Mesendoderm (in vitro differentiated cells): ENCODE results near the gene CMTM7.
"Not testable (repeated sequence)": the region's sequence is repeated elsewhere in the genome, so short reads cannot be mapped to it uniquely, and the experiment has no call there.

Source experiments
- DNase-seq: peaks from one replicate; pipeline ENCODE4 v3.0.0; 2013
- H2AK5ac ChIP-seq: 2 replicates; pipeline ENCODE4 v1.6.1; 2013; ENCODE audit warnings: low read length, inconsistent platforms
- H2BK120ac ChIP-seq: 2 replicates; pipeline ENCODE4 v1.6.1; 2013; ENCODE audit warnings: low read depth, mild to moderate bottlenecking, low read length, moderate library complexity, mixed read lengths
- H2BK15ac ChIP-seq: replicated peaks from 2 replicates; pipeline ENCODE4 v1.6.1; 2013; ENCODE audit warnings: low read depth, mild to moderate bottlenecking, moderate library complexity
- H2BK5ac ChIP-seq: 2 replicates; pipeline ENCODE4 v1.6.1; 2013; ENCODE audit warnings: low read length, inconsistent platforms
- H3K18ac ChIP-seq: 2 replicates; pipeline ENCODE4 v1.6.1; 2013; ENCODE audit warnings: mild to moderate bottlenecking, low read length, mixed read lengths
- H3K23ac ChIP-seq: one replicate; pipeline ENCODE4 v1.6.1; 2013; ENCODE audit warnings: low read length
- H3K27ac ChIP-seq: 2 replicates; pipeline ENCODE4 v1.5.1; 2013; ENCODE audit warnings: low read depth, mild to moderate bottlenecking, inconsistent platforms, low read length, moderate library complexity
- H3K27me3 ChIP-seq: 2 replicates; pipeline ENCODE4 v1.6.1; 2013; ENCODE audit warnings: low read length, control low read depth, mild to moderate bottlenecking, inconsistent platforms; ENCODE audit not compliant: insufficient read depth, poor library complexity
- H3K36me3 ChIP-seq: 2 replicates; pipeline ENCODE4 v1.6.1; 2013; ENCODE audit warnings: low read length, inconsistent platforms; ENCODE audit not compliant: control insufficient read depth, insufficient read depth
- H3K4ac ChIP-seq: one replicate; pipeline ENCODE4 v1.6.1; 2013; ENCODE audit warnings: low read depth, mild to moderate bottlenecking, low read length, moderate library complexity
- H3K4me1 ChIP-seq: 2 replicates; pipeline ENCODE4 v1.6.1; 2013; ENCODE audit warnings: low read depth, low read length, inconsistent platforms; ENCODE audit not compliant: control insufficient read depth
- H3K4me2 ChIP-seq: 2 replicates; pipeline ENCODE4 v1.6.1; 2013; ENCODE audit warnings: low read length
- H3K4me3 ChIP-seq: 2 replicates; pipeline ENCODE4 v1.5.1; 2013; ENCODE audit warnings: mild to moderate bottlenecking, low read length
- H3K56ac ChIP-seq: one replicate; pipeline ENCODE4 v1.6.1; 2013; ENCODE audit warnings: low read length
- H3K79me1 ChIP-seq: 2 replicates; pipeline ENCODE4 v1.6.1; 2013; ENCODE audit warnings: low read length, inconsistent platforms
- H3K79me2 ChIP-seq: 2 replicates; pipeline ENCODE4 v1.6.1; 2013; ENCODE audit warnings: mild to moderate bottlenecking, low read length; ENCODE audit not compliant: control insufficient read depth, insufficient read depth
- H3K9ac ChIP-seq: 2 replicates; pipeline ENCODE4 v1.6.1; 2013; ENCODE audit warnings: low read length, inconsistent platforms
- H4K5ac ChIP-seq: one replicate; pipeline ENCODE4 v1.6.1; 2013; ENCODE audit warnings: low read length
- H4K8ac ChIP-seq: one replicate; pipeline ENCODE4 v1.6.1; 2013; ENCODE audit warnings: low read depth, mild to moderate bottlenecking, control low read depth, low read length, moderate library complexity
- WGBS: extraction: QIAGEN DNeasy Blood & Tissue Kit; methylation state at CpG from one replicate; pipeline ENCODE4 v1.1.7; 2013; ENCODE audit warnings: low lambda C conversion rate, missing lambda C conversion rate; ENCODE audit not compliant: insufficient coverage; ENCODE audit errors: extremely low coverage; 5-methylcytosine and 5-hydroxymethylcytosine counted together

The CMTM7 gene

DNA sequence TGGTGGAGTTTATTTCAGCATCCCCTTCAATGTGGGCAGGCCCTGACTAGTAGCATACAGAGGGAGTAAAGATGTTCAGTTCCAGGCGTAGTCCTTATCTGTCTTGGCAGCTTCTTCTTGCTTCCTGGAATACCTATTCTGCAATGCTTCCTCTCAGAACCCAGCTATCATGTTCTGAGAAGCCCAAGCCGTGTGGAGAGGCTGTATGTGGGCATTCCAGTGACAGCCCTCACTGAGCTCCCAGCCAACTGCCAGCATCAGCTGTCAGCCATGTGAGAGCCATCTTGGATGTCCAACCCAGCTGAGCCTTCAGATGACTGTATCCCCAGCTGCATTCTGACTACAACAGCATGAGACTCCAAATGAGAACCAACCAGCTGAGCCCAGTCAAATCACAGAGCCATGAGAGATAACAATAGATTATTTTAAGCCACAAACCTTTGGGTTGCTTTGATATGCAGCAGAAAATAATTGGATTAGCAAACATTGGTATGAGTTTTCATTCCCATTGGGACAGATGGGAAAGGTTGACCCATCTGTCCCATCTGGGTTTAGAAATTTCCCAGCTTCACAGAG is 8.4 kb upstream of the CMTM7 start:
- H3K4me2 ChIP-seq: no peak overlapping the region
- no peak overlapping the region for H3K4ac ChIP-seq
- no peaks in the 10 kb centered on the region for H3K79me2 ChIP-seq
- H4K8ac ChIP-seq: no peak overlapping the region
- no peaks in the 10 kb centered on the region for H3K36me3 ChIP-seq
- no peak overlapping the region for H4K5ac ChIP-seq
- H3K4me3 ChIP-seq: no peak overlapping the region
- no peak overlapping the region for H3K18ac ChIP-seq
- no peaks in the 10 kb centered on the region for H3K27me3 ChIP-seq
- H3K9ac ChIP-seq: no peak overlapping the region
- H2AK5ac ChIP-seq: no peak overlapping the region
- no peak overlapping the region for H3K56ac ChIP-seq
- no CpG with 5 or more reads among the region's 2 CpGs for WGBS
- H2BK120ac ChIP-seq: no peak overlapping the region
- H2BK5ac ChIP-seq: no peak overlapping the region
- peaks cover 4% of the 10 kb centered on the region for H3K4me1 ChIP-seq
- H3K79me1 ChIP-seq: no peaks in the 10 kb centered on the region
- no peak overlapping the region for H2BK15ac ChIP-seq
- peak; percentile 53 for DNase-seq
- no peak overlapping the region for H3K27ac ChIP-seq
- no peak overlapping the region for H3K23ac ChIP-seq

DNA sequence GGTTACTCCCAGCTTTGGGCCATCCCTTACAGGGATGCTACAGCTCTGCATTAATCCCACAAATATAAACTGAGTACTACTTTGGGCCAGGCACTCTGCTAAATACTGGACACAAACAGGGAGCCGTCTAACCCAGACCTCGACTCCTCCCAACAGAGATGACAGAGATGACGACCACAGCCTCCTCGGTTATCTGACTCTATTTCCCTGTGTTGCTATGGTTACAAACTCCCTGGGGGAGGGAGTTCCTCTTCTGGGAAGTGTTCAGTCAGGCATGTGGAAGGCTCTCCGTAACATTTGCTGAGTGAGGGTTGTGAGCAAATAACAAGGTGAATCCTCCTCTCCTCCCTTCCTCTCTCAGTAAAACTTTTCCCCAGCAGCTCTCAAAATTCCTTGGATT is 6.7 kb upstream of the CMTM7 start:
- no peak overlapping the region for H3K4me3 ChIP-seq
- no peak overlapping the region for H3K4me2 ChIP-seq
- no CpG with 5 or more reads among the region's 5 CpGs for WGBS
- H3K4ac ChIP-seq: no peak overlapping the region
- no peak overlapping the region for H3K18ac ChIP-seq
- no peak overlapping the region for H2BK5ac ChIP-seq
- peak; percentile 89 for DNase-seq
- no peak overlapping the region for H4K8ac ChIP-seq
- H3K9ac ChIP-seq: no peak overlapping the region
- H4K5ac ChIP-seq: no peak overlapping the region
- no peaks in the 10 kb centered on the region for H3K79me1 ChIP-seq
- no peaks in the 10 kb centered on the region for H3K36me3 ChIP-seq
- H3K27ac ChIP-seq: no peak overlapping the region
- no peak overlapping the region for H2BK120ac ChIP-seq
- no peak overlapping the region for H2AK5ac ChIP-seq
- H3K4me1 ChIP-seq: peaks cover 4% of the 10 kb centered on the region
- no peak overlapping the region for H3K23ac ChIP-seq
- no peaks in the 10 kb centered on the region for H3K27me3 ChIP-seq
- no peak overlapping the region for H2BK15ac ChIP-seq
- H3K79me2 ChIP-seq: no peaks in the 10 kb centered on the region
- H3K56ac ChIP-seq: no peak overlapping the region

DNA sequence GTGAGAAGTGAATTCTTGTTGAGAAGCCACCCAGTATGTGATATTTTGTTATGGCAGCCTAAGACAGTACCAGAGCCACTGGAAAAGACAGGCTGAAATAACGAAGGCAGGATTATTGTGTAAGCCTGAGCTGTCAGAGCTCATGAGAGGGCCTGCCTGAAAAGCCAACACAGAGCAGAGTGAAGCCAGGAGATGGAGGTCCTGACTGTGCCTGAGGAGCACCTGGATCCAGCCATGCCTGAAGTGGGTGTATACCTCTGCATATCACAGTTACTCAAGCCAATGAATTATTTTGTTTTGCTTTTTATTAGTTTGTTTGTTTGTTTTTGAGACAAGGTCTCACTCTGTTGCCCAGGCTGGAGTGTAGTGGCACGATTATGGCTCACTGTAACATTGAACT is 4.1 kb upstream of the CMTM7 start:
- H3K4me2 ChIP-seq: no peak overlapping the region
- H3K79me1 ChIP-seq: no peaks in the 10 kb centered on the region
- H3K4me3 ChIP-seq: no peak overlapping the region
- no peak overlapping the region for H3K9ac ChIP-seq
- no peak overlapping the region for H3K27ac ChIP-seq
- H3K4me1 ChIP-seq: peaks cover 4% of the 10 kb centered on the region
- no peak overlapping the region for H4K5ac ChIP-seq
- no peak overlapping the region for H3K56ac ChIP-seq
- H4K8ac ChIP-seq: no peak overlapping the region
- no peak for DNase-seq
- no peaks in the 10 kb centered on the region for H3K27me3 ChIP-seq
- H3K79me2 ChIP-seq: peaks cover under 1% of the 10 kb centered on the region
- no peak overlapping the region for H2AK5ac ChIP-seq
- no peak overlapping the region for H2BK120ac ChIP-seq
- no peak overlapping the region for H2BK5ac ChIP-seq
- H3K23ac ChIP-seq: no peak overlapping the region
- H2BK15ac ChIP-seq: no peak overlapping the region
- no peaks in the 10 kb centered on the region for H3K36me3 ChIP-seq
- no peak overlapping the region for H3K4ac ChIP-seq
- no peak overlapping the region for H3K18ac ChIP-seq
- WGBS: no CpG with 5 or more reads among the region's 2 CpGs

DNA sequence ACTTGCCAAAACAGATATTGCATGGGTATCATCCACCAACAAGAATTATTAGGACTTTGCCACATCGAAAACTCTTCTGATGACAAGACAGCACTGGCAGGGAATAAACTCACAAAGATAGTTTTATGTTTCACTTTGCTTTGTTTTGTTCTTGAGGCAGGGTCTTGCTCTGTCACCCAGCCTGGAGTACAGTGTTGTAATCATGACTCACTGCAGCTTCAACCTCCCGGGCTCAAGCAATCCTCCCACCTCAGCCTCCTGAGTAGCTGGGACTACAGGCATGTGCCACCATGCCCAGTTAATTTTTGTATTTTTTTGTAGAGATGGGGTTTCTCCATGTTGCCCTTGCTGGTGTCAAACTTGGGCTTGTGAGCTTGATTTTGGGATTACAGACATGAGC is 2.1 kb upstream of the CMTM7 start:
- not testable (repeated sequence) for H3K27ac ChIP-seq, H2BK5ac ChIP-seq, H4K5ac ChIP-seq, H3K56ac ChIP-seq, H3K36me3 ChIP-seq, H3K9ac ChIP-seq, H4K8ac ChIP-seq, H3K27me3 ChIP-seq, H3K4me2 ChIP-seq, H3K18ac ChIP-seq, H3K79me1 ChIP-seq, H2BK15ac ChIP-seq, DNase-seq, H2AK5ac ChIP-seq, H3K23ac ChIP-seq, H2BK120ac ChIP-seq, H3K4ac ChIP-seq, H3K4me1 ChIP-seq, H3K4me3 ChIP-seq
- WGBS: no CpG with 5 or more reads among the region's 2 CpGs
- H3K79me2 ChIP-seq: peaks cover 18% of the 10 kb centered on the region

DNA sequence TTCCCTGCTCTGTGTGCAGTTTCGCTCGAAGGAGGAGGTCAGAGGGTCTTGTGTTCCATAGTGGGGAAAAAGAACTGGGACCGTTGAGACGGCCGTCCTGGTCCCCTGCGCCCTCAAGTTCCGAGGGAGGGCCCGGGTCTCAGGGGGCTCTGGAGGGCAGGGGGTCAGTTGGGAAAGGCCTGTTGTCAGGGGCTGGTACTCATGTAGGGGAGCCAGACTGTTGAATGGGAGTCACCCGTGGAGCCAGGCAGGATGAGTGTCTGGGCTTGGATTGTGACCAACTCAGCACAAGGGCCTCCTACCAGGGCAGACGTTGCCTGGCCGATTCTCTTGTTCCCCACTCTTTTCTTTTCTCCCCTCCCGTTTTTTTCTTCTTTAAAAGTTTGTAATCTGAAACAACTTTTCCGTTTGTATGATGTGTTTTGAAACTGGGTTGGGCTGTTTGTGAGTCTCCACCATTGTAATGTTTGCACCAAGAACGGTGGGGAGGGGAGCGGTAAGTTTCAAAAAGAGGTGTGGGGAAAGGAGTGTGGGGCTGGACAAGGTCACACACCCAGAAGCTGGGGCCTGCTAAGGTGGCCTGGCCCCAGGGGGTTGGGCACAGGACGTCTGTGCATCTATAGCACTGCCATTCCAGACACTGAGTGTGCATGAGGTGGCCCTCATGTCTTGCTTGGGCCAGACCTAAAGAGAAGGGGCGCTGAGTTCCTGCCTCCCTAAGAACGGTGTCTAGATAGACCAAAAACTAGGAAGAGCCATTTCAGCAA is 1.1 kb downstream of the CMTM7 start:
- no peak overlapping the region for H2BK120ac ChIP-seq
- no peaks in the 10 kb centered on the region for H3K27me3 ChIP-seq
- peak overlapping the region; percentile 89 for H3K56ac ChIP-seq
- no peak overlapping the region for H2BK5ac ChIP-seq
- no peak overlapping the region for H3K23ac ChIP-seq
- H3K4ac ChIP-seq: no peak overlapping the region
- H3K18ac ChIP-seq: peak overlapping the region; percentile 52
- no peak overlapping the region for H2BK15ac ChIP-seq
- peak overlapping the region; percentile 66 for H3K4me2 ChIP-seq
- peak overlapping the region; percentile 90 for H3K9ac ChIP-seq
- no peak overlapping the region for H3K27ac ChIP-seq
- peaks cover 4% of the 10 kb centered on the region for H3K4me1 ChIP-seq
- peak overlapping the region; percentile 62 for H3K4me3 ChIP-seq
- no CpG with 5 or more reads among the region's 18 CpGs for WGBS
- H3K36me3 ChIP-seq: no peaks in the 10 kb centered on the region
- H2AK5ac ChIP-seq: no peak overlapping the region
- H4K8ac ChIP-seq: no peak overlapping the region
- H3K79me1 ChIP-seq: peaks cover 2% of the 10 kb centered on the region
- H3K79me2 ChIP-seq: peaks cover 26% of the 10 kb centered on the region
- no peak for DNase-seq
- H4K5ac ChIP-seq: no peak overlapping the region
